ENCODE measurements around the gene CPA4.

Gene CPA4

DNA sequence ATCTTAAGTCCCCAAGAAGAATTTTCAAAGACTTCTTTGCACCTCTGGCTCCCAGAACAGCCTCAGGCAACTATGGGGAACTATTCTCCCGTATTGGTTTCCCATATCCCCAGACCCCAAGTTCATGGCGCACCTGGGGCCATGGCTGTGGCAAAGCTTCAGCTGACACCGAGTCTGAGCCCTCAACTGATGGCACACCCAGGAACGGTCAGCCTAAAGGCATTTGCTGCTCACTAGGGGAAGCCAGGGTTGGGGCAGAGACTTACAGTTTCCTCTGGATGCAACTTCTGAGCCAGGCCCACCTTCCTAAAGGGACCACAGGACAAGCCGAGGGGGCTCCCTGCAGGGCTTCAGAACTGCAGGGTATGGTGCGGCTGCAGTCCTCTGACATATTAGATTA lies 73.6 kb downstream of the CPA4 start:
- no peak for DNase-seq

DNA sequence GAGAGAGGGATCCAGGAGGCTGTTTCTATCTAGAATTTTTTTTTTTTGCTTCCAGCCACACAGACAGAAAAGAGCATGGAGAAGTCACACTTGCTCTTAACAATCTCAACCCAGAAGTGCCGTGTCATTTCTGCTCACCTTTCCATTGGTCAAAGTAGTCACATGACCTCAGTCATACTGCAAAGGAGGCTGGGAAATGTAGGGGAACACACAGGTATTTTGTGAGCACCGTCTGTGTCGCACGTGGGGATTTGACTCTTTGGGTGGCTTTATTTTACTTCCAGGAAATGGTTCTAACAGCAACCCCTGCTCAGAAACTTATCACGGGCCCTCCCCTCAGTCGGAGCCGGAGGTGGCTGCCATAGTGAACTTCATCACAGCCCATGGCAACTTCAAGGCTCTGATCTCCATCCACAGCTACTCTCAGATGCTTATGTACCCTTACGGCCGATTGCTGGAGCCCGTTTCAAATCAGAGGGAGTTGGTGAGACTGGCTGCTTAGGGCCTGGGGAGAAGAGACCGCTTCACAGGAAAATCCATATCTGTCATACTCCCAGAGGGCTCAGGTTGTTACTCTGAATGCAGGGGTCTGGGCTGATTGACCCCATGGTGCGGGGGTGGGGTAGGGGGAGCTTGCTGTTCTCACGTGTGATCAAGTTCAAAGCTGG lies 74.3 kb downstream of the CPA4 start:
- DNase-seq: no peak

DNA sequence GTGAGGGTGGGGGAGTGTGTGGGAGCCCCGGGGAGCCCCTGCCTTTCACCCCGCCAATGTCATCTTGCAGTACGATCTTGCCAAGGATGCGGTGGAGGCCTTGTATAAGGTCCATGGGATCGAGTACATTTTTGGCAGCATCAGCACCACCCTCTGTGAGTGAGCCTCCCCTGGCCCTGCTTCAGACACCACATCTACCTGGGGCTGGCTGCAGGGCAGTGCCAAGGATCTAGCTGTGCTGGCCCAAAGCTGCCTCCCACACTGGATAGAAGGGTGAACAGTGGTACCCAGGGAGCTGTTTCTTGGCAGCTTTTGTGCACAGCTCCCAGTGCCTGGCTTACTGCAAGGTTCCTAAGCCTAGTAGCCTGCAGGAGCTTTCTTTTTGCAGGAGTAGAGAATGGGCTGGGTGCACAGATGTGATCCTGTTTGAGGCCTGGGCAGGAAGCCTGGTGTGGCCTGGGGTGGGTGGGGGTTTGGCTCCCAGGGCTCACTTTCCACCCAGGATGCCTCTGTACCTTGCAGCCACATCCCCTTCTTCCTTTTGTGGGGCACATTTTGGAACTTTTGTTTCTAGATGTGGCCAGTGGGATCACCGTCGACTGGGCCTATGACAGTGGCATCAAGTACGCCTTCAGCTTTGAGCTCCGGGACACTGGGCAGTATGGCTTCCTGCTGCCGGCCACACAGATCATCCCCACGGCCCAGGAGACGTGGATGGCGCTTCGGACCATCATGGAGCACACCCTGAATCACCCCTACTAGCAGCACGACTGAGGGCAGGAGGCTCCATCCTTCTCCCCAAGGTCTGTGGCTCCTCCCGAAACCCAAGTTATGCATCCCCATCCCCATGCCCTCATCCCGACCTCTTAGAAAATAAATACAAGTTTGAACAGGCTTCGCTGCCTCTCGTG lies 75.1 kb downstream of the CPA4 start:
- DNase-seq: no peak

DNA sequence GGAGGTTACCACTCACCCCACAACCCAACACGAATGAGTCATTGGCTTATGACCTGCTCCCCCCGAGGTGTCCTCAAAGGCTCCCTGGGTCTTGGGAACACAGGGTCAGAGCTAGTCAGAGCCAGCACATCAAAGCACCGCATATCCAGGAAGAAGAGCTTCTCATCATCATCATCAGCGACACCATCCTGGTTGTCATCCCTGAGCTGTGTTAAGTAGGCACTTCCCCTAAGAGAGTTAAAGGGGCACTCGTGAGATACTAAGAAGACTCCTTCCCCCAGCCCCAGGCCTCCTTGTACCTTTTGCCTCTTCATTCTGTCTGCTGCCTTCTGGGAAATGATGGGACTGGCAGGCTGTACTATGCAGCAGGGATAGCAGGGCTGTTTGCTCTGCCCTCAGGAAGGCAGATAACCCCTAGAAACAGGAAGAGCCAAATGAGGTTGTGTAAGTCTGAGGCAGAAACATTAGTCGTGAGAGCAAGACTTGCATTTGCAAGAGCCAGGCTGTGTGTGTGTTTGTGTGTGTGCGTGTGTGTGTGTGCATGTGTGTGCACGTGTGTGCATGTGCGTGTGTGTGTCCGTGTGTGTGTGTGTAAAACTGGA lies 76.2 kb downstream of the CPA4 start:
- peak; percentile 97 for DNase-seq

DNA sequence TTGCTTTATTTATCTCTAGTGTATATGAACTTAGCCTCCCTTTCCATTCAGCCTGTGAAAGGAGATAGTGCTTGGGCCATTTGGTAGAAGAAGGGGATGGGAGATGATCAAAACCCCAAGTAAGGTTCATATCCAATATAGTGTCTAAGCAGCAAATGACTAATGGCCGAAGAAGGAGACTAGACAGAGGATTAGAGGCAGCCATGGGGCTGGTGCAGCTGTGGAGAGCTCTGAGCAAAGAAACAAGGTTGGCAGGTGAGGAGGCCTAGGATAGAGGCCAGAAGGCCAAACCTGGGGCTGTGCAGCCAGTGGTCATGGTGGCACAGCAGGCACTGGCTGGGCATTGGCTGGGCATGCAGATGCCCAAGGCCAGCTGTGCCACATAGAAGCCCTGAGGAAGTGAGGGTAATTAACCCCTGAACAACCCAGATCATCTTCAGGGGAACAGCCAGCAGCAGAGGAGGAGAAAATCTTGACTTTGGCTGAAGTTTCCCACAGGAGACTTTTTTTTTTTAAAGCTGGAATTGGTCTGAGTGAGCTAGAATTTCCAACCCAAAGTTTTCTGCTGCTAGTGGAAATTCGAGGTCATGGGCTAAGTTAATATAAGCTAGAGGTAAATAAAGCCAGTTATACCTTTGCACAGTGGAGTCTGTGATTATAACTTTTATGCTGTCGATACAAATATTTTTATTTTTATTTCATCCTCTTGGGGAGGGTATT lies 77.0 kb downstream of the CPA4 start:
- DNase-seq: peak; percentile 59

DNA sequence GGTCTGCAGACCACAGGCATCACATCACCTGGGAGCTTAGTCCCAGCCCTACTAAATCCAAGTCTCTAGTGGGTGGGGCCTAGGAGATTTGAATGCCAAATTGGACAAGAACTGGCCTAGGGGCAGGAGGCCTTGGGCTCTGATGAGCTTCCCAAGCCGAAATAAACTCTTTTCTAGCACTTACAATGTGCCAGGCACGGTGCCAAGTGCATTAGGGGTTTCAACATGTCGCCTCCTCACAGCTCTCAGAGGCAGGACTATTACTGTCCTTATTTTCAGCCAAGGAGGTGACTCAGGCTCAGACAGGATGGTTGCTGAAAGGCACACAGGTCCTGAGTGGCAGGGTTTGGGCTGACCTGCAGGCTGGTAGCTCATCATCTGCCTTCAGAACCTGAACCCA lies 78.1 kb downstream of the CPA4 start:
- peak; percentile 76 for DNase-seq

DNA sequence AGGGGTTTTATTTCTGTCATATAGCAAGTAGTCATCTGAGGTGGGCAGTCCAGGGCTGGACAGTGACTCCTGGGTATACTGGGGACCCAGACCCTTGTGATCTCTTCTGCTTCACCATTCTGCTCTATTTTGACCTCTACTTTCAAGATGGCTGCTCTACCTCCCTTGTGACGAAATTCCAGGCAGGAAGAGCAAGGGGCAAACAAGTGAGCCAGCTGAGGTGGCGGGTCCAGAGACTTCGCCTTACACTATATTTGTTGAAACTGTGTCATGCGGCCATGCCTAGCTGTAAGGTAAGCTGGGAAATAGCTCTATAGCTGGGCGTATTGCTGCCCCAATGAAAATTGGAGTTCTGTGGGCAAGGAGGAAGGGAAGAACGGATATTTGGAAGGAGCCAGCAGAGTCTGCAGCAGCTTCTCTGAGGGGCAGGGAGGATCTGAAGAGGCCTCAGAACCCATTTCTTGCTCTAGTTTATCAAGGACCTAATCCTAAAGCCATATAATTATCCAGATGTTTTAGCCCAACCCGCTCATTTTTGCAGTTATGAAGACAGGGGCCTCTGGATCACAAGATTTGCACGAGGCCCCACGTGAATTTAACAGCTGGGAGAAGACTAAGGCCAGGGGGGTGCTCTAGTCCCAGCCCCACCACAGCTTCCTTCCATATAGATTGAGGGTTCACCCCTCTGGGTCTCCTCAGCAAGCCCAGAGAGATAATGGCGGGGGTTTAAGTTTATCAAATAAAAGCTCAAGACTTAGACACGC lies 79.6 kb downstream of the CPA4 start:
- no peak for DNase-seq

Measured in fibroblast of skin of right biceps (primary cell).